HG03060 (cell line): ENCODE measurements around the gene TPPP.

ENCODE experiments used
- ATAC-seq: cut with Tn5 transposase; IDR thresholded peaks from one replicate; pipeline ENCODE4 v1.9.1; 2021; ENCODE audit warnings: low read depth, moderate number of reproducible peaks; ENCODE audit not compliant: unreplicated experiment

Gene TPPP

DNA sequence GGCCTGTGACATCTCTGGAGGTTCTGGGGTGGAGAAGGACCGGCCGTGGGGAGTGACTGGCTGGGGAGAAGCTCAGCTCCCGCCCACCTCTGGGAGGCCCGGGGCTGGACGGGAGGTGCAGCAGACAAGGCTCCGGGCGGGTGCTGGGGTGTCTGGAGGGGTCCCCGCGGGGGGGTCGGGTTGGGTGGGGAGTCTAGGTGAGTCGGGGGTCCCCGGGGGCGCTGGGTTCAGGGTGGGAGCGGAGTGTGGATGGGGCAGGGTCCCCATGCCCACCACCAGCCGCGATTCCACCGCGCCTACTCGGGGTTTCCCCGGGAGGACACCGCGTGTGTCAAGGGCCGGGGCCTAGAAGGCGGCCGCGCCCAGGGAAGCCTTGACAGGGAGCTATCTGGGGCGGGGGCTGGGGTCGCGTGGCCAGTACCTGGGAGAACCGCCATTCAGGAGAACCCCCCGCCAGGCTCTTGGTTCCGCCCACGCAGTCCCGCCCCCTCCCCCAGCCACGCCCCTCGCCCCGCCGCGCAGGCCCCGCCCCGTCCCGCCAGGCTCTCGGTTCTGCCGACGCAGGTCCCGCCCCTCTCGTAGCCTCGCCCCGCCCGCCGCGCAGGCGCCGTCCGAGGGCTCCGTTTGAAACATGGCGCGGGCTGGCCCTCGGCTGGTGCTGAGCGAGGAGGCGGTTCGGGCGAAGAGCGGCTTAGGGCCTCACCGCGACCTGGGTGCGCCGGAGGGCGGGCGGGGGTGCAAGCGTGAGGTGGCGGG lies 81.2 kb downstream of the TPPP start, which contains the start of gene CEP72:
Gene CEP72 (plus strand): TSS at position 610 of the 756 bp plus-strand sequence. CDS start 22 bp downstream, at position 632.
- ATAC-seq: no peak

DNA sequence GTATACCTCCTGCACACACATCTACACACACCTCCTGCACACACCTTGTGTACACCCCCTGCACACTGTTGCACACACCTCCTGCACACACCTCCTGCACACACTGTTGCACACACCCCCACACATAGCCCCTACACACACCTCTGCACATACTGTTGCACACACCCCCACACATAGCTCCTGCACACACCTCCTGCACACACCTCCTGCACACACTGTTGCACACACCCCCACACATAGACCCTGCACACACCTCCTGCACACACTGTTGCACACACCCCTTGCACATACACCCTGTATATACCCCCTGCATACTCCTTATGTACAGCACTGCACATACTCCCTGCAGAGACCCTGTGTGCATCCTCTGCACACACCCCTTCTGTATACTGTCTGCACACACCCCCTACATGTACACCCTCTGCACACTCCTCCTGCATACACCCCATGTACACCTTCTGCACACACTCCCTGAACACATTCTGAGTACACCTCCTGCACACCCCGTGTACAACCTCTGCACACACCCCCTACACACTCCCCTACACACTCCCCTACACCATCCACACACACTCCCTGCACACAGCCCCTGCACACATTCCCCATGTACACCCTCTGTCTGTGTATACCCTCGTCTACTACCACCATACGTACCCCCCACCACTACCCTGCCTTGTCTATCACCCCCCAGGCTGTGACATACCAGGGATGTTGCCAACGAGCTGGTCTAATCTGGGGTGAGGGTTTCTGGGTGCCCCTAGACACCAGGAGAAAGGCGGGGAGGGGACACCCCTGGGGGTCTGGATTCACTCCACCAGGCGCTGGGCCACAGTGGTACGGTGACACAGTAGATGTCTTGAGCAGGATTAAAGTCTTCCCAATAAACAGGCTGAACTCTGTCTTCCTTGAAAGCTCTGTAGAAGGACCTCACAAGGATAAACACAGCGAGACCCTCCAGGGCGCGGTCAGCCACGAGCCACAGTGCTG lies 82.1 kb downstream of the TPPP start:
- no peak for ATAC-seq

DNA sequence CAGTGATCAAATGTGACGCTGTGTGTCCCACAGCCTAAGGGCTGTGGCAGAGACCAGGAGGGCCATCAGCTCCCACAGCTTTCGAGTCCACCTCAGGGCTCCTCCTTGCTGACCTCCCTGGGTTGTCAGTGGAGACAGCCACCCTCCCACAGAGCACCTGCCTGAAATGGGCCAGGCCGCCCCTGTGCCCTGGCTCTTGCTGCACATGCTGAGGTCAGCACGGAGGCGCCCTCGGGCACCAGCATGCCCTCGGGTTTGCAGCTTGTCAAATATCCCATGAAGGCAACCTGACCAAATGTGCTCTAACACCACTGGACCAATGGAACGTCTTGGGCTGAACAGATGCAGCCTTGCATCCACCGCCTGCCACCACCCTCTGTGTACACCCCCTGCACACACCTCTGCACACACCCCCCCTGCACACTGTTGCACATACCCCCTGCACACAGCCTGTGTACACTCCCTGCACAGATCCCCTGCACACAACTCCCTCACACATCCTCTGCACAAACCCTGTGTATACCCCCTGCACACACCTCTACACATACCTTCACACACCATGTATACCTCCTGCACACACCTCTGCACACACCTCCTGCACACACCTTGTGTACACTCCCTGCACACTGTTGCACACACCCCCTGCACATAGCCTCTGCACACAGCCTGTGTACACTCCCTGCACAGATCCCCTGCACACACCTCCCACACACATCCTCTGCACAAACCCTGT lies 83.0 kb downstream of the TPPP start:
- no peak for ATAC-seq
